ENCODE results near the gene GYPA.
"Not testable (repeated sequence)": the region's sequence is repeated elsewhere in the genome, so short reads cannot be mapped to it uniquely, and the experiment has no call there.

GYPA gene

DNA sequence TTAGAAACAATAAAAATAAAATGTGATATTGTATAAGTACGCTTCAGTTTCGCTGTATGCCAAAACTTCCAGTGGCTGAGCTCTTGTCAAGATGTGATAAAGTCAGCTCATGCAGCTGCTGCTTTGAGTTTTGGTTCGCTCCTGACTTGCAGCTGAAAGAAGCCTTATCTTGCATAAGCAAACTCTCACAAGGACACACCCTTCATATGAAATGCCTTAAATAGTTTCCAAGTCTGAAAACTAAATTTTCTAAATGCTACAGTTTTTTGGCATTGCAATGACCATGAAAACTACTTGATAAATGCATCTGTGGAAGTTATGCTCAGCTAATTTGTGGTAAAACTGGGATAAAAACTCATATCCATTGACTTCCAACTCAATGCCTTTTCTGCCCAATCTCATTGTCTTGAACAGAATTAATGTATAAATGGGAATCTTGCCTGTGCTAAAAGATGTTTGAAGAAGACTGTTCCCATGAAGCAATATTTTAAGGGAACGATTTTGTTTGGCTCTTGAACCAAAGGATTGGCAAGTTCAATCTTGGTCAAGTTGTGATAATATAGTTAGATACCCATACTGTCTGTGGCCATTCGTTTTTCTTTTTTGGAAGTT, 11.7 kb downstream of the GYPA start:
- not testable (repeated sequence) for DNase-seq

DNA sequence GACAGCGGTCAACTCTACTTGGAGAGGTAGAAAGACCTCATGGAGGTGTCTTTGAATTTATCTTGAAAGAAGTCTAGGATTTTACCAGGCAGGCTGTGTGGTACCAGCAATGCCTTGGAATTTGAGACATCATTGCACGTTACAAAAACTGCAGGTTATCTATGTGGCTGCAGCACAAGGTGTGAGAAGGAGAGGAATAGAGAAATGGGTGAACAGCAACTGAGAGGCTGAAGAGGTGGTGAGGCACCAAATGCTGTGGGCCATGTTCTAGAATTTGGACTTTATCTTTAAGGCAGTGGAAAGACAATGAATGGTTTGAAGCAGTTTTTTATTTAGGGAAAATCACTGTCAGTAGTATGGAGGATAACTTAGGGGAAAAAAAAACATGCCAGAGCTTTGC, 15.4 kb downstream of the GYPA start:
- not testable (repeated sequence) for DNase-seq

DNA sequence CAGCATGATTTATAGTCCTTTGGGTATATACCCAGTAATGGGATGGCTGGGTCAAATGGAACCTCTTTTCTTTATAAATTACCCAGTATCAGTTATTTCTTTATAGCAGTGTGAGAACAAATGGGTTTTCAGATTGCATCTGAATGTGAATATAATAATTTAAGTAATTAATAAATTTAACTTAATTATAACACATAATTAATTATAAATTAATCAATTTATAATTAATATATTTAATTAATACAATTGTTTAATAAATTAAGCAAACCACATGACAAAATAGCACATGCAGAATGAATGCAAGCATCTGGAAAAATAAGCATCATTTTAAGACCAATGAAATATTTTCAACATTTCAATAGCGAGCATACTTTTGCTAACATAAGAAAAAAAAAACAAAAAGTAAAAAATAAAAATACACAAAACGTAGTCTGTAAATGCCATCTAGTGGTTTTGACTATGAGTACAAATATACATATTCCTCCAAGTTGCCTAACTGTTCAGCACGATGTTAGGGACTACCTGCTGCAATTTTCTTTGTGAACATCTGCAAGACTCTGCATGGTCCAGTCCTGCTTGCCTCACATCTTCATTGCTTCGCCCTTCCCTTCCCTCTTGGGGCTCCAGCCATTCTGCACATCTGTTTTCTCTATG, 16.4 kb downstream of the GYPA start:
- DNase-seq: not testable (repeated sequence)

DNA sequence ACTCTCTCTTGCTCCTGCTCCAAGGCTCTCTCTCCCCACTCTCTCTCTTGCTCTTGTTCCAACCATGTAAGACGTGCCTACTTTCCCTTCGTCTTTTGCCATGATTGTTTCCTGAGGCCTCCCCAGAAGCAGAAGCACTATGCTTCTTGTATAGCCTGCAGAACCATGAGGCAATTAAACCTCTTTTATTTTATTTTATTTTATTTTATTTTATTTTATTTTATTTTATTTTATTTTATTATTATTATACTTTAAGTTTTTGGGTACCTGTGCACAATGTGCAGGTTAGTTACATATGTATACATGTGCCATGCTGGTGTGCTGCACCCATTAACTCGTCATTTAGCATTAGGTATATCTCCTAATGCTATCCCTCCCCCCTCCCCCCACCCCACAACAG, 17.2 kb downstream of the GYPA start:
- not testable (repeated sequence) for DNase-seq

DNA sequence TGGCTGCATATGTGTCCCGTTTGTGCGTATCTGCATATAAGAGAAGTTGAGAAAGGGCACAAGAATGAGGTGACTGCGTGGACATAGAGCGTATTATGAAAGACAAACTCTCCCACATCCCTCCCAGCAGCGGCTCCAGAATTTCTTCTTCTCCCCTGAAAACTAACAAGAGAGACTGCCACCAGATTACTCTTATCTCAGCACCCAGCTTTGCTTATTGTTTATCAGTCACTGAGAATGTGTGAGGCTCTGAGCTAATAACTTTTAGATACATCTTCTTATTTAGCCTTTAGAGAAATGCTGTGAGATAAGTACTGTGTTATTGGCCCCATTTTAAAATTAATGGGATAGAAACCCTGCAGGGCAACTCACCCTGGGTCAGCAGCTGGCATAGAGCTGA, 20.8 kb downstream of the GYPA start:
- not testable (repeated sequence) for DNase-seq

DNA sequence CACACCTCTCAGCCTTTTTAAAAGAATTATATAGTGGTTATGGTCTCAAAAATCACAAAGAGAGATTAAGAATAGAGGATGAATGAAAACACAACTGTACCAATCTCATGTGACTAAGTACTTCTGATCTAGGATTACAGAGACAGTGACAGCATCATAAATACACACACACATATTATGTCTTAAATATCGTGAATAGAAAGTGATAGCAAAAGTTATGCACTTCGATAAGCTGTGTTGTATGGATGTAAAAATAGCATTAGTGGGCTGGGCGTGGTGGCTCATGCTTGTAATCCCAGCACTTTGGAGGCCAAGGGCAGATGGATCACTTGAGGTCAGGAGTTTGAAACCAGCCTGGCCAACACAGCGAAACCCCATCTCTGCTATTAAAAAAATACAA, 25.0 kb downstream of the GYPA start:
- no peak for DNase-seq

DNA sequence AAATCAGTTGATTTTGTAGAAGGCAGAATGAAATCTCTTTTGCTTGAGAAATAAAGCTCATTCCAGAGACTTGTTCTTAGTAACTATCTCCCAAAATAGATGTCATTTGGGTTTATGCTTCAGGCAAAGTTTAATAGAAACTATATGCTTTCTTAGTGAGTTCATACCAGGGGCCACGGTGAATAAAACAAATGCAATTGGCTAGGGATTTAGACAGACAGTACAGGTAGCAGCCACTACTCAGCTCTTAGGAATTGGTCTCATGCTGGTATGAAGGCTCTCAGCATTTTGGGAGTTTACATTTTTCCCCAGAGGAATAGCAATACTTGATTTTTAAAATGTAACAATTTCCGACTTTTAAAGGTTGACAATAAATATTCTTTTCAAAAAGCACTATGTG, 27.0 kb downstream of the GYPA start:
- no peak for DNase-seq

DNA sequence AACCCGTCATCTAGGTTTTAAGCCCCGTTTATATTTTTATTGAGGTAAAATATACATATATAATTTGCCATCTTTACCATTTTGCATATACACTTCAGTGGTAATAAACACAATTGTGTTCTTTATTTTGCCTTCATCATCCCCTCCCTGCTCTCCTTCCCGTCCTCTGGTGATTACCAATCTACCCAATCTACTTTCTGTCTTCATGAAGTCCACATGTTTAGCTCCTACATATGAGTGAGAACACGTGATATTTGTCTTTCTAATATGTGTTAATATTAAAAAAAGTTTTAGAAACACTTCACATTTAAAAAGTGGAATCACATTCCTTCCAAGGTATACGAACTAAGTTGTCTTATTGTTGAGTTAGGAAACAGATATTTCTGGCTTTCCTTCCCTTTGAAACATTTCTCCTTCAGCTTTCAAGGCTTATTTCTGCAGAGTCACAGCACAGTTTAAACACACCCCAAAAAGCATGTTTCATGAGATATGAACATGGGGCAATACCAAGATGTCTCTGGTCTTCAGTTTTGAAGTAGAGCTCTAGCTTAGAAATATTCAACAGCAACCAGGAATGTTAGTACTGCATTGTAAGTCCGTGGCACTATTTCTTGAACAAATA, 35.9 kb downstream of the GYPA start:
- DNase-seq: no peak

DNA sequence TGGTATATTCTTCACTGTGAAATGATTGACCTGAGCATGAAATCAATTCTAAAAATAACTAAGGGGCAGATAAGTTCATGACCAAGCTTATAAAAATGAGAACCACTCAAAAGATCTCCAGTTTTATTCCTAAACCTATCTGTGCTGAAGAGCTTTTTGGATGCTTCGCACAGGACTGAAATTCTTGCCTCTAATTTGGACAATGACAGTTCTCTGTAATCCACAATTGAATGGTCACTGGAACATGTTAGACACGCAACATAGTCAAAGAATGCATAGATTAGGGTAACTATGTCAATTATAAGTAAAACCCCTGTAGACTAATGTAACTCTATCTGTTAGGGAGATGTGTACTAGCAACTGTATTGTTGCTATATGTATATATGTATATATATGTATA, 42.7 kb downstream of the GYPA start:
- DNase-seq: not testable (repeated sequence)

DNA sequence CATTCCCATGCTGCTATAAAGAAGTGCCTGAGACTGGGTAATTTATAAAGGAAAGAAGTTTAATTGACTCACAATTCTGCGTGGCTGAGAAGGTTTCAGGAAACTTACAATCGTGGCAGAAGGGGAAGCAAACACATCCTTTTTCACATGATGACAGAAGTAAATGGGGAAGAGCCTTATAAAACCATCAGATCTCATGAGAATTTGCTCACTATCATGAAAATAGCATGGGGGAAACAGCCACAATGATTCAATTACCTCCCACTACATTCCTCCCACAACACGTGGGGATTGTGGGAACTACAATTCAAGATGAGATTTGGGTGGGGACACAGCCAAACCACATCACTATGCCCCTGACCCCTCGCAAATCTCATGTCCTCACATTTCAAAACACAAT, 46.5 kb downstream of the GYPA start:
- not testable (repeated sequence) for DNase-seq

DNA sequence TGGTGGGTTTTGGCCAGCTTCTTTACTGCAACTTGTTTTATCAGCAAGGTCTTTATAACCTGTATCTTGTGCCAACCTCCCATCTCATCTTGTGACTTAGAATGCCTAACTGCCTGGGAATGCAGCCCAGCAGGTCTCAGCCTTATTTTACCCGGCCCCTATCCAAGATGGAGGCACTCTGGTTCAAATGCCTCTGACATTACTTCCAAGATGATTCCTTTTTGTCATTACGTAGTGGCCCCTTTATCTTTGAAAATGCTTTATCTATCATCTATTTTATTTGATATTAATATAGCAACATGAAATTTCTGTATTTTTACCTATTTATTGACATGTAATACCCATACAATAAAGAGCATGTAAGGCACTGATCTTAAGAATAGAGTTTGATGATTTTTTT, 49.3 kb downstream of the GYPA start:
- DNase-seq: not testable (repeated sequence)

DNA sequence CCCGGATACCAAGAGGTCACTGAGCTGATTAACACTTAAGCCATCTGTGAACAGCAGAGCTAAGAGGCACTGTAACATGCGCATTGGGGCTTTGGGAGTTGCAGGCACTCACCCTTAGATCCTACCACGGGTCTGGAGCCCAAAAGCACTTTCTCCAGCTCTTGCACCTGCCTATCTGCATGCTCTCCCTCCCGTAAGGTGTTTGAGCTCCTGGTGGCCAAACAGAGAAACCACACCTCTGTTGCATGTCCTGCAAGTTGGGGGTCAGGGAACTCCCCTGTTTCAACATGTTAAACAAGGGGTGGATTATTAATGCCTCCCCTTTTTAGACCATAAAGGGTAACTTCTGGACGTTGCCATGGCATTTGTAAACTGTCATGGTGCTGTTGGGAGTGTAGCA, 49.8 kb downstream of the GYPA start:
- DNase-seq: no peak

DNA sequence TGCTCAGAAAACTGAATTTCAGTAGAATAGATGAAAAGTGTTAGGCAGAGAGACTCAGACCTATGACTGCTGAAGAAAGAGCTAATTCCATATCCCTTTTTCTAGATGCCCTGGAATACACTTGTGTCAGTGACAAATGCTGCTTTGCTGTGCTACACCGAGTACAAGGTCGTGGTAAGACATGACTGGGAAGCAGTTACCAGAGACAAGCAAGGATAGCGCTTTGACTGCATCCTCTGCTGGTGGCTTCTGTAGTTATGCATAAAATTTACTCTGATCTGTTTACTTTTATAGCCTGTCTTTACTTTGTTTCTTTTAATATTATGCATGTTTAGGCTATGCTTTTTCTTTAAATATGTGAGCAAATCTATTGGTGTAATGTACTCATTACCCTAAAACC, 58.5 kb downstream of the GYPA start:
- not testable (repeated sequence) for DNase-seq

DNA sequence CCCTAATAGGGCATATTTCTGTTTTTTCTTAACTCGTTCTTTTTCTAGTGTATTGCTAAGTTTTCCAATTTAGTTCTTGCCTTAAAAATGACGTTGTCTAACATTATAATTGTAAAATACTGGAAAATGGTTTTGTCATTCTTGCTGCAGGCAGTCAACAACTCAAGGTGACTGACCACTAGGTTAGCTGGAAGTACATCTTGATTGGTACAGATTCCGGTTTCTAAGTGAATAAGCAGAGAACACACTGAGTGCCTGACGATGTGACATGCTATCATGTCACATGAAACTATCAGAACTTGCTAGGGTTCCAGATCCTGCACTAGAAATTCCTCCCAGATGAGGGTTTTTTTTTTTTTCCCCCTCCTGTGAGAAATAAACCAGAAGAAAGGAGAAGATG, 60.4 kb downstream of the GYPA start:
- not testable (repeated sequence) for DNase-seq

DNA sequence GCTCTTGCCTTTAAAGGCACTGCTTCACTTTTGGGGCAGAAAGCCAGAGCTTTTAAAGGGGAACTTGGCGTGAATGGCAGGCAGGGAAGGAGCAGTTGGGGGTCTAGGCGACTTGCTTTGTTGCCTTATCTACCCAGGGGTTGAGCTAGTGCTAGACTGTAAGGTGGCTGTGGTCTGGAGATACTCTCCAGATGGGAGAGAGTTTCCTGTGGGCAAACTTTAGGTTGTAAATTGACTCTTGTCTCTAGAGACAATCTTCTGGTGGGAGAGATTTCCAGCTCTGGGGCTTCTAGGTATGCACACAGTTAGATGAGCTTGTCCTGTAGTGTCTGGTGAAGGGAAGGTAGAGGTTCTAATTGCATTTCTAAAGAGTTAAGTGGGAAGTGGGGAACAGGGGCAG, 61.8 kb downstream of the GYPA start:
- DNase-seq: not testable (repeated sequence)

DNA sequence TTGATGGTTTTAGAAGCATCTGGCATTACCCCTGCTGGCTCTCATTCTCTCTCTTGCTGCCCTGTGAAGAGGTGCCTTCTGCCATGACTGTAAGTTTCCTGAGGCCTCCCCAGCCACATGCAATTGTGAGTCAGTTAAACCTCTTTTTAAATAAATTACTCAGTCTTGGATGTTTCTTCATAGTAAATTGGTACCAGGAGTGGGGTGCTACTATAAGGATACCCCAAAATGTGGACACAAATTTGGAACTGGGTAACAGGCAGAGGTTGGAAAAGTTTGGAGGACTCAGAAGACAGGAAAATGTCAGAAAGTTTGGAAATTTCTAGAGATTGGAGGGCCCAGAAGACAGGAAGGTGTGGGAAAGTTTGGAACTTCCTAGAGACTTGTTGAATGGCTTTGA, 79.0 kb downstream of the GYPA start:
- not testable (repeated sequence) for DNase-seq

DNA sequence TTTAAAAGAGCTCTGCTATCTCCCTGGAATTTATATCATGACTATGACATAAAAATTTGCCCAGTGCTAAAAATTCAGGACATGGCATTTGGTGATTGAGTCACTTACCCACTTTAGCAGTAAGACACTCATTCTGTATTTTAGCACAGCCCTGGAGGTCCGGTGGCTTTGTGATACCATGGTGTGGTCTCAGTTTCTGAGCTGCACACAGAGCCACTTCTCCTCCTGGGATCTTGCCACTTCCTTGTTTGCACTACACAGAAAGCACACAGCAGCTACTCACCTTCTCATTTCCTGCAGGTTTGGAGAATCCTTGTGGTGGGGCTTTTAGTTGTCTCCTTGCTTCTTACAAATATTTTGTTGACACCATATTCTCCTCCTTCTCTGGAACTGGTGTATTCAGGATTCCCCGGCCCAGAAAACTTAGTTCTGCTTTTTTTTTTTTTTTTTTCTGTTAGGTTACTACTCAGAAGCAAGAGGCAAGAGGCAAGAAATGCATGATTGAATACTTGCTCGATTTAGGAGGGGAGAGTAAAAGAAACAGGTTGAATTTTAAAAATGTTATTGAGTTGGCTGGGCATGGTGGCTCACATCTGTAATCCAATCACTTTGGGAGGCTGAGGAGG, 80.2 kb downstream of the GYPA start:
- DNase-seq: not testable (repeated sequence)

All from DMS153 (cell line).